Measurements from ENCODE around the gene AKAP6.

DNA sequence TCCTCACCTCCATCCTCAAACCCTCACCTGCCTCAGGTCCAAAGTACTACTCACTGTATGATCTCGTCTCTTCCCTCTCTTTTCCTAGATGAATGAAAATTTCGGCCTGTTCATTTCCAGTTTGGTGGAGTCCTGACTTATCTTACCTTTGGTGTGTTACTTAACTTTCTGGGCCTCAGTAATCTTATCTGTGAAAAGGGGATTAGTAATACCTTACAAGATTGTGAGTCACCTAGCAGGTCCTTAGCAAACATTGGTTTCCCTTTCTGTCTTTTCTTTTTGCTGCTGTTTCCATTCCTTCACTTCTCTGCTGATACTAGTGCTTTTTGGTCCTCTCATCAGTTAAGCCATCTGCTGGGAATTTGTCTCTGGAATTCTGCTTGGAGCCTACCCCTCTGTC lies 52.8 kb downstream of the AKAP6 start:
- TF ChIP-seq POLR2A (IDR thresholded peaks at IDR 0.05): no peak
- TF ChIP-seq, protein P1, sequence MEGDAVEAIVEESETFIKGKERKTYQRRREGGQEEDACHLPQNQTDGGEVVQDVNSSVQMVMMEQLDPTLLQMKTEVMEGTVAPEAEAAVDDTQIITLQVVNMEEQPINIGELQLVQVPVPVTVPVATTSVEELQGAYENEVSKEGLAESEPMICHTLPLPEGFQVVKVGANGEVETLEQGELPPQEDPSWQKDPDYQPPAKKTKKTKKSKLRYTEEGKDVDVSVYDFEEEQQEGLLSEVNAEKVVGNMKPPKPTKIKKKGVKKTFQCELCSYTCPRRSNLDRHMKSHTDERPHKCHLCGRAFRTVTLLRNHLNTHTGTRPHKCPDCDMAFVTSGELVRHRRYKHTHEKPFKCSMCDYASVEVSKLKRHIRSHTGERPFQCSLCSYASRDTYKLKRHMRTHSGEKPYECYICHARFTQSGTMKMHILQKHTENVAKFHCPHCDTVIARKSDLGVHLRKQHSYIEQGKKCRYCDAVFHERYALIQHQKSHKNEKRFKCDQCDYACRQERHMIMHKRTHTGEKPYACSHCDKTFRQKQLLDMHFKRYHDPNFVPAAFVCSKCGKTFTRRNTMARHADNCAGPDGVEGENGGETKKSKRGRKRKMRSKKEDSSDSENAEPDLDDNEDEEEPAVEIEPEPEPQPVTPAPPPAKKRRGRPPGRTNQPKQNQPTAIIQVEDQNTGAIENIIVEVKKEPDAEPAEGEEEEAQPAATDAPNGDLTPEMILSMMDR (IDR thresholded peaks at IDR 0.05): no peak
